ENCODE measurements around the gene PPP1R3G.
A peak's percentile ranks its signal among the peaks of the same experiment; 100 is the strongest.

PPP1R3G gene

GRCh38 chr6:5073992-5074391 is 11.1 kb upstream of the PPP1R3G start:
- no peak for DNase-seq

GRCh38 chr6:5076931-5077330 is 8.2 kb upstream of the PPP1R3G start:
- no peak for DNase-seq

DNA sequence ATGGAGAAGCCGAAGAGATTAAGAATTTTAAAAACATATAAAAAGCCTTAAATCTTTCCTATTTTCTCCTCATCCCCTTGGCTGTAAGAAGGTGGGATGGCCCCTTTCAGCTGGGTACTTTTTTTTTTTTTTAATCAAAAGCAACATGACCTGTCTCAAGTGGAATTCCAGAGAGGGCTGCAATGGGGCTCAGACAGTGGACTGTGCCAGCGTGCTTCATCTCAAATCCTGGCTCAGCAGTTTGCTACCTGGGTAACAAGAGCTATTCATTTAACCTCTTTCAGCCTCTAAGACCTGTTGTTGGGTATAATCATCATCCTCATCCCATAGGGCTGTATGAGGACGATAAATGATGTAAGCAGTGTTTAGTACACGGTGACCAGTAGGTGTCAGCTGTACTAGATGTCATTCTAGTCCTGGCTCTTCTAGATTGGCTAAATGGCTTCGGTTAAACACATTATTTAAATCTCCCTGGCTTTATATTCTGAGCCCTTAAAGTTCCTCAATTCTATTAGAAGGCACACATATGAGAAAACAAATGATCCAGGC is 6.9 kb upstream of the PPP1R3G start:
- peak; percentile 43 for DNase-seq

DNA sequence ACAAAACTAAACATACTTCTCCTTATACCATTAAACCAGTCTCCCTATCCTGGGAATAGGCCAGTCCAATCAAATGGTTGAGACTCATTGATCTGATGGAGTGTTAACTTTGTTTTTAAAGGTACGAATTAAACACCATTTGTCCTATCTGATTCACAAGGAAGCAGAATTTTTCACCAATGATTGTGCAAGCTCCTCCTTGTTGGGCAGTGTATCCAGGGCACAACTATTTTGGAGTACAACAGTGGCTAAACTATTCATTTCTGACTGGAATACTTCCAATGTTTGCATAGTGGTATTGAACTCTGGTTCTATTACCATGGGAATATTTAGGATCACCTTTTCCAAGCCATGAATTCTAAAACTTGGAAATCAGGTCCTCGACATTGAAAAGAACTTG is 5.4 kb upstream of the PPP1R3G start:
- no peak for DNase-seq

GRCh38 chr6:5080574-5080973 is 4.6 kb upstream of the PPP1R3G start:
- no peak for DNase-seq

GRCh38 chr6:5081182-5081581 is 4.0 kb upstream of the PPP1R3G start:
- DNase-seq, result no peak

DNA sequence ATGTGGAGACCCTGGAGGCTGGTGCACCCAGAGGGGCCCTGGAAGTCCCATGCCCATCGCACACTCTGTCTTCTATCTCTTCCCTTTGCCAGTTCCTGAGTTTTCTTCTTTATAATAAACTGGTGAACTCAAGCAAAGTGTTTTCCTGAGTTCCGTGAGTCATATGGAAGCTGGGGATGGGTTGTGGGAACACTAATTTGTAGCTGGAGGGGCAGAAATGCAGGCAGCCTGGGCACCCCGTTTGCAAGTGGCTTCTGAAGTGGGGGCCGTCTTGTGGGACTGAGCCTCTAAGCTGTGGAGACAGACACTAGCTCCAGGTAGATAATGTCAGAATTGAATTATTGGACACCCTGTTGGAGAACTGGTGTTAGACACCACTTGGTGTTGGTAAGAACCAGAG is 3.2 kb upstream of the PPP1R3G start:
- no peak for DNase-seq

- no peak for DNase-seq
Observed at GRCh38 chr6:5082487-5083306, 2.4 kb upstream of the PPP1R3G start.

- no peak for DNase-seq
Observed at GRCh38 chr6:5083307-5083583, 1.9 kb upstream of the PPP1R3G start.

DNA sequence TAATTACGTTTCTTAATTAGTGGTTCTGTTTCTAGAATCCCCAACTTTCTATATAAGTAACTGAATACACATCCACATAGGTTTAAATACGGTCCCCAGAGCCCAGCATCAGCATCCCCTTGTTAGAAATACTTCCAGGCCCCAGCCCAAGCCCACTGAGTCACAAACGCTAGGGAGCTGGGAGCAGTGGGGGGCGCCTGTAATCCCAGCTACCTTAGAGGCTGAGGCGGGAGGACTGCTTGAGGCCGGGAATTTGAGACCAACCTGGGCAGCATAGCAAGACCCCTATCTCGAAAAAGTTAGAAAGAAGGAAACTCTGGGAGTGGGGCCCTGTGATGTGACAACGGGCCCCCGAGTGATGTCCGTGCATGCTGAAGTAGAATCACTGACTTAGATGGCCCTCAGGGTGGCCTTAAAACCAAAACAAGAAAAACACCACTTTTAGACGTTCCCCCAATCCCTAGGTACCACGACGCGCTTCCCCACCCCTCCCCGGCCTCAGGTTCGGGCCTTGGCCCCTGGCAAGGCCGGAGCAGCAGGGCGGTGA is 1.3 kb upstream of the PPP1R3G start:
- DNase-seq, result no peak

- DNase-seq, result no peak
Observed at GRCh38 chr6:5084360-5084780, 771 bp upstream of the PPP1R3G start.

GRCh38 chr6:5085648-5086293 is 630 bp downstream of the PPP1R3G start:
- DNase-seq, result no peak

DNA sequence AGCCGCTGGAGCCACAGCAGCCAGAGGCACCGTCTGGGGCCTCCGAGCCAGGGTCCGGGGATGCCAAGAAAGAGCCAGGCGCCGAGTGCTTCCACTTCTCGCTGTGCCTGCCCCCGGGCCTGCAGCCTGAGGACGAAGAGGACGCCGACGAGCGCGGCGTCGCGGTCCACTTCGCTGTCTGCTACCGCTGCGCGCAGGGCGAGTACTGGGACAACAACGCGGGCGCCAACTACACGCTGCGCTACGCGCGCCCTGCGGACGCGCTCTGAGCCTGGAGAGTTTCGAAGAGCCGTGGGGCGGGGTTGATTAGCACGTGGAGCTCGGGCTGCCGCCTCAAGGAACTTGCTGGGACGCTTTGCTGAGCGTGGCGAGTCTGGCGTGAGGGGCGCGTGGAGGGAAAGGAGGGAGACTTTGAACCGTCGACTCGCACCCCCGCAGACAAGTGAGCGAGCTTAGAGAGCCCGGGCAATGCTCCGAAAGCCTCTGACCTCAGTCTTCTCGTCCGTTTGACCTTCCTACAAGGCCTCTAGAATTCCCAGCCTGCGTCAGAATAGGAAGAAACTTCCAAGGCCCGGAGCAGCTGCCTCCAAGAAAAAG is 1.3 kb downstream of the PPP1R3G start:
- no peak for DNase-seq

DNA sequence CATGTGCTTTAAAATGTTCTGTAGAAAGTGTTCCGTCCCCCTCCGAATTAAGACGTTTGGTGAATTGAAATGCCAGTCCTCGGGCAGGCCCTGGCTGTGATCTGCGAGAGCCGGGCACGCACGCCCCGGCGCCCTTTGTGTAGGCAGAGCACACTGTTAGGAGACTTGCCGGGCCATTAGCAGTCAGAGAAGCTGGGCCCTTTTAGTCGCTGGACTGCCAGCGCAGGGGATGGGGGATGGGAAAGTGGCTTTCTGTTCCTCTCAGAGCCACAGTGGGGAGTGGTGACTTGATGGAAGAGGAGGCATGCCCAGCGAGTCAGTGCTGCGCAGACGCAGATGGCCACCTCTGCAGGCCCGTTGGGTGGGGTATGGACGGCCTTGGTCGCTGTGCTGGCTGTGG is 2.2 kb downstream of the PPP1R3G start:
- DNase-seq, result no peak

DNA sequence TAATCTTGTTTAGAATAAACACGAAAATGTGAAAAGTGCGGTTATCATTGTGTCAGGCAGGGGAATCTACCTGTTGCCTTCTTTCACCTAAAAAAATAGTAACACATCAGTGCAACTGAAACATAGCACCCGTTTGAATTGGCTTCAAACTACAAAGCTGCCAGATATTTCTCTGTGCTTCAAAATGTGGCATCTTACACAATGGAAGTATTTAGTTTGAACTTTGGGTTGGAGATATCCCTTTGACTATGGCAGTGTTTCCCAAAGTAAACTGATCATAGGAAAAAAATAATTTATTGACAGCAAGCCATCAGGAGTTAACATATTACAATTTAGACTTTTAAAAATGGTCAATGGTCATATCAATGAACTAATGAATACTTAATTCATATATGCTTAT is 3.6 kb downstream of the PPP1R3G start:
- DNase-seq, result no peak

- DNase-seq, result no peak
Observed at GRCh38 chr6:5089481-5090438, 4.6 kb downstream of the PPP1R3G start.

- no peak for DNase-seq
Observed at GRCh38 chr6:5090603-5091002, 5.5 kb downstream of the PPP1R3G start.

DNA sequence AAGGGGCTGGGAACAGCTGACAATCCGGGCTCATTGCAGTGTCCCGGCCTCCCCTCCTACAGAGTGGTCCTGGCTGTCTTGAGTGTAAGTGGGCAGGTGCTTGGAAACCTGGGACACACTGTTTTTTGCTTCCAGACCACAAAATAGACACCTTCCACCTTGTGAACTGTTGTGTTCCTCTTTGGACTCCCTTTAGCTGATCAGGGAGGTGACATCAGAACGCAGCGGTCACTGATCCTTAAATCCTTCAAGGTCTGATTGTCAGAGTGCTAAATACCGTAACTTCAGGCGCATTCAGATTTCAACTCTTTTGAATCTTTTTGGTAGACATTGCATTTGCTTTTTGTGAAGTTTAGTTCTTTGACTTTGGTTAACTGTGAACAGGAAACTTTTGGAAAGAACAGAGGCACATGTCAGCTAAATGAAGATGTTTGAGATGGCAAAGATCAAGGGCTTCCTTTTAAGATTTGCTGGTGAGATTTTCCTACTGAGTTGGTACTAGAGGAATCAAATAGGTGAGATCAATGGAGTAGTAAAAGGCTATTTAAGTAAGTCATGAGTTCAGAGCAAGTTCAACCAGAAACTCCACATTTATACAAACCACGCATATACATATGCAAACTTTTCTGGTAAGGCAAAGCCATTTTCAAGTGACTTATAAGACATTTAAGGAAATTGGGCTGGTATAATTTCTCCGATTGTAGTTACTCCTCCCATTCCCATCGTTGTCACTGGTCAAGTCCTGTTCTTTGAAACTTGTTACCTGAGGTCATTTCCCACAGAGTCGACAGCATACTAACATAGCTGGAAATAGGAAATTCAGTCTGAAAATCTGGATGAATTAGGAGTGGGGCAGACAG is 6.3 kb downstream of the PPP1R3G start:
- no peak for DNase-seq

GRCh38 chr6:5093231-5094015 is 8.3 kb downstream of the PPP1R3G start:
- no peak for DNase-seq

DNA sequence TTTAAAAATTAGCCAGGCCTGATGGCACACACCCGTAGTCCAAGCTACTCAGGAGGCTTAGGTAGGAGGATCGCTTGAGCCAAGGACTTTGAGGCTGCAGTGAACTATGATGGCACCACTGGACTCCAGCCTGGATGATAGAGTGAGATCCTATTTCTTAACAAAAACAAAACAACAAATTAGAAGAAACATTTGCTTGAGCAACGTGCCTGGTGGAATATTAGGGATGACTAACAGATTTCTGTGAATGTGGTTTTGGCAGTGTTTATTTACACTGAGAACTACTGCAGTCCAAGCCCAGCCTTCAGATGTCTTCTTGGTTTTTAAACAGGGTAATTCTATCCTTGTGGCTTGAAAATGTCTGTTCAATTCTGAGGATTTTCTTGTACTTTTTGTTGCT is 9.2 kb downstream of the PPP1R3G start:
- no peak for DNase-seq

DNA sequence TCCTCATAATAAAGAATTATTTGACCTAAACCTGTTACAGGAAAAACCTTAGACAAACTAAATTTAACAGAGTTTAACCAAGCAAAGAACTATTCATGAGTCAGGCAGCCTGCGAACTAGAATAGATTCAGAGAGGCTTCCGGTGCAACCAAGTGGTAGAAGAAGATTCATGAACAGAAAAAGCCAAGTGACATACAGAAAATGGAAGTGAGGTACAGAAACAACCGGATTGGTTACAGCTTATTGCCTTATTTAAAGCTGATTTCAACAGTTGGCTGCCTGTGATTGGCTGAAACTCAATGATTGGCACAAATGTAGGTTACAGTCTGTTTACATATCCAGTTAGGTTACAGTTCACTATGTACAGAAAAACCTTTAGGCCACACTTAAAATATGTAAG is 10.1 kb downstream of the PPP1R3G start:
- no peak for DNase-seq

All from hematopoietic multipotent progenitor cell treated with erythropoietin and hydrocortisone succinate and interleukin-3 and kit ligand, for 8 days (in vitro differentiated cells).